ENCODE measurements around the gene MYLK.

- TF ChIP-seq POLR2AphosphoS5 (IDR thresholded peaks at IDR 0.05; ENCODE audit: low read length): no peak
- no peak for TF ChIP-seq EP300 (IDR thresholded peaks at IDR 0.05; ENCODE audit: borderline replicate concordance in 1 of 2, control insufficient read depth in 1 of 2, low read depth in 2 of 2, low read length in 2 of 2)
- no peak for TF ChIP-seq NR2C1 (IDR thresholded peaks at IDR 0.05)
- TF ChIP-seq ZBTB40 (IDR thresholded peaks at IDR 0.05; ENCODE audit: borderline replicate concordance): no peak
These were observed 42.5 kb downstream of the MYLK start for GRCh38 chr3:123841476-123842238.
